H1 (cell line): ENCODE results near the gene FRAT2. TPM values are rescaled to one million over a fixed set of nuclear protein-coding genes. Genes with fewer than 3 reads are reported as not detected.

Source experiments
- CTCF ChIA-PET: fragments of 300-600 bp; sonication (Branson Sonifier 250); formaldehyde crosslinking; loops from one replicate; lab custom pipeline; 2021; ENCODE audit not compliant: partially characterized antibody; lab: Charles Lee
- POLR2A ChIA-PET: fragments of 300-600 bp; sonication (Branson Sonifier 250); formaldehyde crosslinking; loops from one replicate; lab custom pipeline; 2021; ENCODE audit warnings: inconsistent platforms; ENCODE audit not compliant: partially characterized antibody; lab: Charles Lee
- DNase-seq, 2 experiments: peaks; one replicate each; pipeline versions ENCODE4 v3.0.0 to v3.0.0-alpha.2; 2010 to 2022; ENCODE audit warnings: low spot score in 2 of 2, low read depth in 1 of 2, mixed read lengths in 1 of 2
- FAIRE-seq: peaks from 2 replicates; lab custom pipeline; 2011; peaks lifted over from hg19 to GRCh38; lab: Jason Lieb, UNC
- H2AFZ ChIP-seq: 2 replicates; pipeline ENCODE4 v1.8.1; 2012; ENCODE audit warnings: low read length, inconsistent platforms
- H2AK5ac ChIP-seq: 2 replicates; pipeline ENCODE4 v1.6.1; 2013; ENCODE audit warnings: low read depth, low read length
- H2BK120ac ChIP-seq: replicated peaks from 2 replicates; pipeline ENCODE3; 2013; ENCODE audit warnings: low read depth, low read length, inconsistent platforms
- H2BK12ac ChIP-seq: 2 replicates; pipeline ENCODE4 v1.6.1; 2013; ENCODE audit warnings: low read depth, low read length
- H2BK15ac ChIP-seq: 2 replicates; pipeline ENCODE4 v1.6.1; 2013; ENCODE audit warnings: low read length
- H2BK20ac ChIP-seq: 2 replicates; pipeline ENCODE4 v1.6.1; 2013; ENCODE audit warnings: low read length
- H2BK5ac ChIP-seq: 2 replicates; pipeline ENCODE4 v1.6.1; 2013; ENCODE audit warnings: low read depth, low read length
- H3K14ac ChIP-seq: 2 replicates; pipeline ENCODE4 v1.6.1; 2013; ENCODE audit warnings: inconsistent platforms; ENCODE audit not compliant: insufficient read length
- H3K18ac ChIP-seq: 2 replicates; pipeline ENCODE4 v1.6.1; 2013; ENCODE audit warnings: low read length; ENCODE audit errors: extremely low read depth
- H3K23ac ChIP-seq: 2 replicates; pipeline ENCODE4 v1.6.1; 2013; ENCODE audit warnings: inconsistent platforms; ENCODE audit not compliant: insufficient read length
- H3K23me2 ChIP-seq: 2 replicates; pipeline ENCODE4 v1.6.1; 2013; ENCODE audit warnings: low read depth, low read length
- H3K27ac ChIP-seq: 2 replicates; pipeline ENCODE4 v1.6.1; 2011; ENCODE audit warnings: low read depth, low read length, inconsistent platforms
- H3K27me3 ChIP-seq, 4 experiments: replicated peaks in 1 of 4; 1 replicate in 1 of 4; 2 replicates in 3 of 4; pipeline versions ENCODE4 v1.6.1 to v1.8.1; 2011 to 2013; ENCODE audit warnings: low read length in 3 of 4, mild to moderate bottlenecking in 3 of 4, inconsistent platforms in 2 of 4, mixed read lengths in 2 of 4, moderate library complexity in 1 of 4; ENCODE audit not compliant: control insufficient read depth in 3 of 4, insufficient read depth in 3 of 4; ENCODE audit errors: extremely low read depth in 1 of 4
- H3K36me3 ChIP-seq, 4 experiments: 2 replicates each; pipeline versions ENCODE4 v1.6.1 to v1.8.1; 2011 to 2013; ENCODE audit warnings: mild to moderate bottlenecking in 4 of 4, low read length in 3 of 4, moderate library complexity in 2 of 4, control low read depth in 1 of 4, inconsistent platforms in 1 of 4; ENCODE audit not compliant: insufficient read depth in 4 of 4, control insufficient read depth in 2 of 4
- H3K4ac ChIP-seq: replicated peaks from 2 replicates; pipeline ENCODE3; 2013; ENCODE audit warnings: low read length, low read depth, mixed read lengths, inconsistent platforms; ENCODE audit not compliant: insufficient read length
- H3K4me1 ChIP-seq, 4 experiments: replicated peaks in 1 of 4; 1 replicate in 1 of 4; 2 replicates in 3 of 4; pipeline versions ENCODE4 v1.6.1 to v1.8.1; 2011 to 2013; ENCODE audit warnings: low read length in 3 of 4, inconsistent platforms in 2 of 4, mixed read lengths in 1 of 4; ENCODE audit not compliant: insufficient read depth in 4 of 4, control insufficient read depth in 3 of 4
- H3K4me2 ChIP-seq, 2 experiments: 2 replicates each; pipeline versions ENCODE4 v1.6.1 to v1.8.1; 2011 to 2013; ENCODE audit warnings: low read depth in 2 of 2, low read length in 2 of 2, control low read depth in 1 of 2, inconsistent platforms in 1 of 2, mild to moderate bottlenecking in 1 of 2; ENCODE audit not compliant: insufficient read depth in 1 of 2
- H3K4me3 ChIP-seq, 4 experiments: fragments of 200-600, 300-600 bp in 1 of 4; sonication (generic), shearing (Covaris generic), sonication (Bioruptor Twin) in 1 of 4; 2 replicates each; pipeline versions ENCODE4 v1.5.1 to v1.8.1; 2011 to 2016; ENCODE audit warnings: low read length in 4 of 4, low read depth in 3 of 4, control low read depth in 2 of 4, inconsistent platforms in 2 of 4, mild to moderate bottlenecking in 2 of 4, mixed read lengths in 1 of 4, moderate library complexity in 1 of 4; ENCODE audit not compliant: insufficient read depth in 2 of 4; ENCODE audit errors: extremely low read depth in 1 of 4
- H3K56ac ChIP-seq: replicated peaks from 2 replicates; pipeline ENCODE3; 2013; ENCODE audit warnings: low read depth, mild to moderate bottlenecking, mixed read lengths, low read length, inconsistent platforms; ENCODE audit not compliant: insufficient read length
- H3K79me1 ChIP-seq: 2 replicates; pipeline ENCODE4 v1.6.1; 2013; ENCODE audit warnings: low read depth, low read length, control low read depth
- H3K79me2 ChIP-seq, 2 experiments: 2 replicates each; pipeline versions ENCODE4 v1.6.1 to v1.8.1; 2012 to 2013; ENCODE audit warnings: low read length in 2 of 2, mild to moderate bottlenecking in 2 of 2, inconsistent platforms in 1 of 2; ENCODE audit not compliant: insufficient read depth in 2 of 2, control insufficient read depth in 1 of 2
- H3K9ac ChIP-seq, 4 experiments: replicated peaks in 1 of 4; 1 replicate in 1 of 4; 2 replicates in 3 of 4; pipeline versions ENCODE4 v1.6.1 to v1.8.1; 2011 to 2013; ENCODE audit warnings: low read depth in 3 of 4, low read length in 3 of 4, control low read depth in 2 of 4, mild to moderate bottlenecking in 2 of 4, moderate library complexity in 2 of 4, inconsistent platforms in 1 of 4; ENCODE audit errors: extremely low read depth in 1 of 4
- H3K9me3 ChIP-seq, 2 experiments: 2 replicates each; pipeline versions ENCODE4 v1.6.1 to v1.8.1; 2012 to 2013; ENCODE audit warnings: mild to moderate bottlenecking in 2 of 2, moderate library complexity in 2 of 2, control low read depth in 1 of 2, inconsistent platforms in 1 of 2, low read depth in 1 of 2, low read length in 1 of 2, mixed read lengths in 1 of 2; ENCODE audit not compliant: insufficient read depth in 2 of 2
- H4K20me1 ChIP-seq, 2 experiments: replicated peaks in 1 of 2; 2 replicates each; pipeline versions ENCODE3 to v1.8.1; 2011 to 2013; ENCODE audit warnings: inconsistent platforms in 2 of 2, low read length in 2 of 2, mild to moderate bottlenecking in 1 of 2; ENCODE audit not compliant: insufficient read depth in 2 of 2, control insufficient read depth in 1 of 2
- H4K5ac ChIP-seq: 2 replicates; pipeline ENCODE4 v1.6.1; 2013; ENCODE audit warnings: low read length, low read depth, mixed read lengths, inconsistent platforms; ENCODE audit not compliant: insufficient read length
- H4K8ac ChIP-seq: 2 replicates; pipeline ENCODE4 v1.8.0; 2013; ENCODE audit warnings: mild to moderate bottlenecking, moderate library complexity, low read length, inconsistent platforms; ENCODE audit not compliant: insufficient read depth; ENCODE audit errors: extremely low read depth
- H4K91ac ChIP-seq: replicated peaks from 2 replicates; pipeline ENCODE3; 2013; ENCODE audit warnings: low read length, mixed read lengths, inconsistent platforms; ENCODE audit not compliant: insufficient read length
- BACH1 ChIP-seq: IDR thresholded peaks from 2 replicates; pipeline ENCODE4 v1.6.1; 2012; ENCODE audit warnings: low read length, improper control_type of control experiment
- BCL11A ChIP-seq, 2 experiments: IDR thresholded peaks; one replicate each; pipeline ENCODE4 v1.6.1; 2011; ENCODE audit warnings: low read depth in 2 of 2, low read length in 2 of 2, mild to moderate bottlenecking in 2 of 2
- GABPA ChIP-seq: IDR thresholded peaks from 2 replicates; pipeline ENCODE4 v1.6.1; 2011; ENCODE audit warnings: mild to moderate bottlenecking, low read length, moderate library complexity, borderline replicate concordance; ENCODE audit not compliant: insufficient read depth
- KDM1A ChIP-seq: fragments of 200-600, 300-600 bp; sonication (generic); IDR thresholded peaks from 2 replicates; pipeline ENCODE4 v1.7.1; 2016; ENCODE audit warnings: mild to moderate bottlenecking, low read length, borderline replicate concordance
- MAFK ChIP-seq: IDR thresholded peaks from 2 replicates; pipeline ENCODE4 v1.6.1; 2012; ENCODE audit warnings: low read depth, mild to moderate bottlenecking, improper control_type of control experiment, low read length
- NANOG ChIP-seq: IDR thresholded peaks from 2 replicates; pipeline ENCODE4 v1.6.1; 2011; ENCODE audit warnings: low read length, low read depth, mild to moderate bottlenecking, inconsistent platforms; ENCODE audit not compliant: insufficient read depth, poor library complexity, severe bottlenecking
- NRF1 ChIP-seq: IDR thresholded peaks from 2 replicates; pipeline ENCODE4 v1.6.1; 2011; ENCODE audit warnings: mild to moderate bottlenecking, low read depth, low read length, improper control_type of control experiment
- POLR2AphosphoS5 ChIP-seq: IDR thresholded peaks from 2 replicates; pipeline ENCODE4 v1.6.1; 2011; ENCODE audit warnings: low read depth, low read length
- RXRA ChIP-seq: IDR thresholded peaks from 2 replicates; pipeline ENCODE4 v1.6.1; 2011; ENCODE audit warnings: low read depth, mild to moderate bottlenecking, low read length, moderate library complexity; ENCODE audit not compliant: insufficient read depth
- SAP30 ChIP-seq: fragments of 300-600 bp; sonication (generic); IDR thresholded peaks from 2 replicates; pipeline ENCODE4 v1.7.1; 2012; ENCODE audit warnings: low read length, moderate library complexity, mild to moderate bottlenecking, inconsistent platforms; ENCODE audit not compliant: insufficient read depth, insufficient replicate concordance
- SIX5 ChIP-seq: IDR thresholded peaks from 2 replicates; pipeline ENCODE4 v1.6.1; 2011; ENCODE audit warnings: mild to moderate bottlenecking, low read depth, low read length
- SP1 ChIP-seq: IDR thresholded peaks from 2 replicates; pipeline ENCODE4 v1.6.1; 2011; ENCODE audit warnings: low read depth, low read length
- SP4 ChIP-seq: IDR thresholded peaks from 2 replicates; pipeline ENCODE4 v1.6.1; 2012; ENCODE audit warnings: low read length, inconsistent platforms
- YY1 ChIP-seq: IDR thresholded peaks from 2 replicates; pipeline ENCODE4 v1.6.1; 2011; ENCODE audit warnings: low read depth, mild to moderate bottlenecking, low read length
- whole genome bisulfite sequencing, 2 experiments: shearing (Covaris generic) in 1 of 2; methylation state at CpG; one replicate each; pipeline versions ENCODE4 v1.1.6 to v1.1.7; 2013 to 2015; ENCODE audit warnings: low lambda C conversion rate in 2 of 2, mixed read lengths in 2 of 2, inconsistent platforms in 1 of 2, low coverage in 1 of 2, missing lambda C conversion rate in 1 of 2; ENCODE audit not compliant: insufficient replicate concordance in 2 of 2, insufficient coverage in 1 of 2, insufficient read length in 1 of 2; ENCODE audit errors: extremely low coverage in 1 of 2, missing lambda C conversion rate in 1 of 2; 5-methylcytosine and 5-hydroxymethylcytosine counted together
- polyA plus RNA-seq, 7 experiments: library from polyadenylated mRNA; depleted of rRNA in 3 of 7; stranded (reverse) in 5 of 7; unstranded in 2 of 7; fragments of >200 nt in 5 of 7; fragments of 200-250 nt in 2 of 7; gene quantifications; 1 replicate in 5 of 7; 2 replicates in 1 of 7; 4 replicates in 1 of 7; pipeline versions ENCODE4 v1.2.1 to v1.2.3, GENCODE V29; 2011 to 2013; ENCODE audit warnings: missing spikeins in 2 of 7, mixed read lengths in 2 of 7
- total RNA-seq: library from RNA; stranded (reverse); fragmentation: NEBNext Ultra II Directional; extraction: Animal tissue kit (Norgen Biotek cat#: 25700); gene quantifications from 2 replicates; pipeline ENCODE4 v1.2.1, GENCODE V29; 2021

The FRAT2 gene
- total and polyA plus RNA-seq, 2 of the 8 experiments (the other 6 are each of a cell fraction or from before 2014, with no cell fraction given): 47.4 to 83.0 TPM

- Histone ChIP-seq H4K8ac (no peak overlapping the region), H3K9me3 (no peaks in the 10 kb centered on the region), H3K4me2 (no peak overlapping the region), H3K4me1 (no peaks in the 10 kb centered on the region; a peak in 1 of 7 replicates), H2BK15ac (no peak overlapping the region), H3K14ac (no peak overlapping the region), H3K9ac (no peak overlapping the region), H3K23ac (no peak overlapping the region), H2AFZ (no peak overlapping the region), H3K36me3 (peaks cover 15 to 42% (median 38%) of the 10 kb centered on the region in 4 experiments), H4K20me1 (peaks cover 0 to 6% of the 10 kb centered on the region in 2 experiments), H3K18ac (no peak overlapping the region), H3K56ac (no peak overlapping the region), H3K27ac (no peak overlapping the region), H2AK5ac (no peak overlapping the region), H2BK120ac (no peak overlapping the region), H3K23me2 (no peaks in the 10 kb centered on the region), H3K4me3 (no peak overlapping the region), H3K27me3 (no peaks in the 10 kb centered on the region), H4K5ac (no peak overlapping the region), H4K91ac (no peak overlapping the region), H3K79me2 (no peaks in the 10 kb centered on the region), H2BK12ac (no peak overlapping the region), H2BK20ac (no peak overlapping the region), H3K4ac (no peak overlapping the region), H3K79me1 (no peaks in the 10 kb centered on the region), H2BK5ac (no peak overlapping the region)
- WGBS, 2 experiments: 90% methylated on average over 11 of the region's 11 CpGs; no CpG with 5 or more reads in 1 of the 2 experiments
- FAIRE-seq: no peak
- POLR2A ChIA-PET: interaction anchor here (1.7 kb wide), 1 partner anchor 18 kb away, joined by 4 read pairs; no protein-coding TSS in a partner anchor
- DNase-seq: no peak
- CTCF ChIA-PET: interaction anchor here (1.0 to 1.9 kb wide), 3 partner anchors 10 to 84 kb away, joined by 3 to 12 read pairs (median 7); no protein-coding TSS in a partner anchor
- no peak for TF ChIP-seq NANOG
- no peak for TF ChIP-seq RXRA
- TF ChIP-seq YY1: no peak
- no peak for TF ChIP-seq SAP30
- TF ChIP-seq GABPA: no peak
- no peak for TF ChIP-seq BCL11A (IDR thresholded peaks at IDR 0.05; ENCODE audit: low read depth in 2 of 2, low read length in 2 of 2)
- no peak for TF ChIP-seq SIX5
- no peak for TF ChIP-seq BACH1
- TF ChIP-seq POLR2AphosphoS5: no peak
- no peak for TF ChIP-seq NRF1
- TF ChIP-seq MAFK: no peak
- TF ChIP-seq SP4: no peak
- no peak for TF ChIP-seq SP1
- no peak for TF ChIP-seq KDM1A
Observed at GRCh38 chr10:97362310-97363033, 27.9 kb upstream of the FRAT2 start.
